Measurements from ENCODE around the gene PSTK. TPM values are rescaled to one million over a fixed set of nuclear protein-coding genes. Genes with fewer than 3 reads are reported as not detected.

The PSTK gene
- polyA plus RNA-seq (ENCODE audit: insufficient read length), result 4.7 TPM

DNA sequence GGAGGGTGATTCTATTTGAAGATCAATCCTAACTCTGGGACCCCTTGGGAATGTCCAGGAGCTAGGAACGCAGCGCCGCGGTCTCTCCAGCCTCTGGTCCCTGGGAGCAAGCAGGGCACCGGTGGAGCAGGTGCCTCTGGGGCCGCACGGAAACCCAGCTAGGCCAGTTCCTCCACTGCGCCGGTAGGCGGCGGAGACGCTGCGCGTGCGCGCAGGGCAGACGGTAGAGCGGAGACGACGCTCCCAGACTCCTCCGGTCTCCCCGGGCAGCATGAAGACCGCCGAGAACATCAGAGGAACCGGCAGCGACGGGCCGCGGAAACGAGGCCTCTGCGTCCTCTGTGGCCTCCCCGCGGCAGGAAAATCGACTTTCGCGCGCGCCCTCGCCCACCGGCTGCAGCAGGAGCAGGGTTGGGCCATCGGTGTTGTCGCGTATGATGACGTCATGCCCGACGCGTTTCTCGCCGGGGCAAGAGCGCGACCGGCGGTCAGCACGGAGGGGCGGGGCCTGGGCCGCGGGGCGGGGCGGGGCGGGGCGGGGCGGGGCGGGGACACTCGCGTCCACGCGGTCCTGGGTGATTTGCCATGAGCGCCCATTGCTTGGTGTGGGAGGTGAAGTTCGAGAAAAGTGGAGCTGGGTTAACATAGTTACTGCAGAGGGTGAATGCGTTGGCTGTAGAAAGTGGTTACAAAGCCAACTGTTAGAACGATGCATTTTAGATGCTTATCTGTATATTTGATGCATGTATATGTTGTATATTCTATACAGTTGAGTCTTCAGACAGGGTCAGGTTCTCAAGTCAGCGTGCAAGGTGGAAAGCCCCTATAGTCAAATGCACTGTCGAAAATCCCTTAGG, at the start of gene PSTK:
Gene PSTK, plus strand, starts transcription at position 193 of the 857 bp plus-strand sequence. Its CDS starts 79 bp downstream, at position 272.
- peak; percentile 96 for DNase-seq

- no peak for DNase-seq
Observed at GRCh38 chr10:122931088-122931906, 48.9 kb upstream of the PSTK start.

- no peak for DNase-seq
Observed at GRCh38 chr10:122939133-122939855, 40.9 kb upstream of the PSTK start.

- no peak for DNase-seq
Observed at GRCh38 chr10:122939856-122940543, 40.2 kb upstream of the PSTK start.

DNA sequence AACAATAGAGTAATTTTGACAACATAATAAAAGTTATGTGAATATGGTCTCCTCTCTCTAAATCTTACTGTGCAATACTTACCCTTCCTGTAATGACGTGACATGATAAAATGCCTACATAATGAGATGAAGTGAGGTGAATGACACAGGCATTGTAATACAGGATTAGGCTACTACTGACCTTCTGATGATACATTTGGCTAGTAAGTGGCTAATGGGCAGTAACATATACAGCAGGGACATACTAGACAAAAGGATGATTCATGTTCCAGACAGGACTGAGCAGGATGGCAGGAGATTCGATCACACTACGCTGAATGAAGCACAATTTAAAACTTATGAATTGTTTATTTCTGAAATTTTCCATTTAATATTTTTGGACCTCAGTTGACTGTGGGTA, 30.9 kb upstream of the PSTK start:
- DNase-seq, result no peak

GRCh38 chr10:122953902-122954730, 26.1 kb upstream of the PSTK start, which contains the start of gene C10orf88:
Gene C10orf88, minus strand, starts transcription at chr10:122954227. Its CDS starts 49 bp downstream, at chr10:122954178.
- peak; percentile 98 for DNase-seq

DNA sequence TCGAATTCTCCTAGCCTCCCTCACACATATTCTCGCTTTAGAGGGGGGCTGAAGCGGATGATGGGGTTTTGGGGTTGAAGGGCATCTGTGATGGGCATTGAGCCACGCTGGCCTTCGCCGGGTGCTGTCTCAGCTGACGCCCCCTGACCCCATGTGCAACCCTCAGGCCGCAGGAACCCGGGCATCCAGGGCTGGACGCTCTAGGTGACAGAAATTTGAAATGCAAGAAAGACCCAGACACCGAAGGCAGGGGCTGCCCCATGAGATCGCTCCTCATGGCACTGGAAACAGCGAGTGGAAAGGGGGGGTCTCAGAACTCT, 25.5 kb upstream of the PSTK start:
- DNase-seq, result no peak

- DNase-seq, result no peak
Observed at GRCh38 chr10:122955892-122956291, 24.3 kb upstream of the PSTK start.

- DNase-seq, result no peak
Observed at GRCh38 chr10:122957474-122957873, 22.7 kb upstream of the PSTK start.

GRCh38 chr10:122962405-122962804, 17.8 kb upstream of the PSTK start:
- DNase-seq, result no peak

DNA sequence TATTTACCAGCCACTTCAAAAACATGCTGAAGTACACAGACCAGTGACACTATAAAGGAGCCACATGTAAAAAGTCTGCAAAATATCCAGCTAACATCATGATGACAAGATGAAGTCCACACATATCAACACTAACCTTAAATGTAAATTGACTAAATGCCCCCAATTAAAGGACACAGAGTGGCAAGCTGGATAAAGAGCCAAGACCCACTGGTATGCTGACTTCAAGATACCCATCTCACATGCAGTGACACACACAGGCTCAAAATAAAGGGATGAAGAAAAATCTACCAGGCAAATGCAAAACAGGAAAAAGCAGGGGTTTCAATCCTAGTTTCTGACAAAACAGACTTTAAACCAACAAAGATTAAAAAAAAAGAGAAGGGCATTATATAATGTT, 13.3 kb upstream of the PSTK start:
- no peak for DNase-seq

DNA sequence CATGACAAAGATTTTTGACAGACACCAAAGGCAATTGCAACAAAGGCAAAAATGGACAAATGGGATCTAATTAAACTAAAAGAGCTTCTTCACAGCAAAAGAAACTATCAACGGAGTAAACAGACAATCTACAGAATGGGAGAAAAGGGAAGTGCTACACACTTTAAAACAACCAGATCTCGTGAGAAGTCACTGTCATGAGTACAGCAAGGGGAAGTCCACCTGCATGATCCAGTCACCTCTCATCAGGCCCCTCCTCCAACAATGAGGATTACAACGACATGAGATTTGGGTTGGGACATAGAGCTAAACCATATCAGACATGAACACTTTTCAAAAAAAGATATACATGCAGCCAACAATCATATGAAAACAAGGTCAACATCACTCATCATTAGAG, 11.5 kb upstream of the PSTK start:
- DNase-seq, result no peak

GRCh38 chr10:122974023-122974422, 6.2 kb upstream of the PSTK start:
- no peak for DNase-seq

DNA sequence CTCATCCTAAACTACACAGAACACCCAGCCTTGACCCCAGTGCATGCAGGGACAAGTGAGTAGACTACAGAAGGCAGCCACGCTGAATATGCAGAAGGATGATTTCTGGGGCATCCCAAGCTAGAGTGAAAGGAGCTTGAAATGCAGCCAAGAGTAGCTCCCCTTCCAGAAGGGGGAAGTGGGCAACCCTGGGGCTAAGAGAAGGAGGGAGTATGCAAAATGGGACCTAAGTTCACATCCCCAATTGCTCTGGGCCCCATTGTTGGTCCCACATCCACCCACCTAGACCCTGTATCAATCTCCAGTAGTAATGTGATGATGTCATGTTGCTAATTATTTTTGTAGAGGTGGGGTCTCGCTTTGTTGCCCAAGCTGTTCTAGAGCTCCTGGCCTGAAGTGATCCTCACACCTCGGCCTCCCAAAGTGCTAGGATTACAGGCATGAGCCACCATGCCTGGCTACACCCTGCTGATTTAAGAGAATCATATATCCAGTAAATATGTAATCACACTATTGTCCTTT, 5.6 kb upstream of the PSTK start:
- DNase-seq, result no peak

GRCh38 chr10:122981066-122981464, 864 bp downstream of the PSTK start:
- DNase-seq, result peak; percentile 15

DNA sequence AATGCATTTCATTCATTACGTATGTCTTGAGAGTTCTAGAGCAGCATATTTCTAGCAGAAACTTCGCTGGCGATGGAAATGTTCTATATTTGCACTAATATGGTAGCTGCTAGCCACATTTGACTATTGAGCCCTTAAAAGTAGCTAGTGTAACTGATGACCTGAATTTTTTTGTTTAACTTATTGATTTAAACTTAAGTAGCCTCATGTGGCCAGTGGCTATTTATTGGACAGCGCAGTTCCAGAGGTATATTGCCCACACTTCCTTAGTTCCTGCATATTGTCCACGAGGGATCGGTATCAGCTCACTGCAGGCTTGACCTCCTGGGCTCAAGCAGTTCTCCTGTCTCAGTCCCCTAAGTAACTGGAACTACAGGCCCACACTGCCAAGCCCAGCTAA, 3.7 kb downstream of the PSTK start:
- no peak for DNase-seq

DNA sequence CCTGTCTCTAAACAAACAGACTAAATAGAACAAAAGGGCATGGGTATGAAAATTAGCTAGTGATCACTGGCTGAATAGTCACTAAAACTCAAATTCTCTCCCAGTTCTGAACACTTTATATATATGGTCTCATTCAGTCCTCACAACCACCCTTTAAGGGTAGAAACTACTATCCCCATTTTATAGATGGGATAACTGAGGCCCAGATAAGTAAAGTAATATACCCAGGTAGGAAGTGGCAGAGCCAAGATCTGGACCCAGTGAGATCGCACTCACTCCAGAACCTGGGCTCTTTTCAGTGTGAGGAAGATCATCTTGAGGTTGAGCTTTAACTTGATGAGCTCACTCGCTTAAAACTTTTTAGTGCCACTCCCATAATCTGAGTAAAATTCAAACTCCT, 4.5 kb downstream of the PSTK start:
- no peak for DNase-seq

GRCh38 chr10:122986335-122986734, 6.1 kb downstream of the PSTK start:
- no peak for DNase-seq

- no peak for DNase-seq
Observed at GRCh38 chr10:122988501-122988900, 8.3 kb downstream of the PSTK start.

DNA sequence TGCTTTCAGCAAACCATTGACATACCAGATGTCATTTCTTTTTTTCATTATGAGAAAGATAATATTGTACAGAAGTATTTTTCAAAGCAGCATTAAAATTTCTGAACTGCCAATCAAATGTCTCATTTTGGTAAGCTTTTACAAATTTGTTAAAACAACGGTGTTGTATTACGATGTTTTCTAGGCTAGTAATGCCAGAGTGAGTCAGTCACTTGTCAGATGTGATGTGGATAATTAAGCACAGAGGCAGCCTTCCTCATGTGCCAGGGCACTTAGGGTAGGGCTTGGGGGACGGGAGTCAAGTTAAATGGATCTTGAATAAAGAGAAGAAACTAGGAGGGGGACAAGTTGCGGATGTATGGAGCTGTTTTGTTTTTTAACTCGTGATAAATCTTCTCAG, 10.1 kb downstream of the PSTK start:
- DNase-seq, result no peak

GRCh38 chr10:122992031-122992585, 11.9 kb downstream of the PSTK start:
- no peak for DNase-seq

Data from hindlimb muscle (tissue), 1 donor.